ENCODE data around the gene FAM222A. TPM values are rescaled to one million over a fixed set of nuclear protein-coding genes. Genes with fewer than 3 reads are reported as not detected.

The FAM222A gene
- total and polyA plus RNA-seq, 2 of the 4 experiments (the other 2 are of a cell fraction): under 0.01 to 0.32 TPM

DNA sequence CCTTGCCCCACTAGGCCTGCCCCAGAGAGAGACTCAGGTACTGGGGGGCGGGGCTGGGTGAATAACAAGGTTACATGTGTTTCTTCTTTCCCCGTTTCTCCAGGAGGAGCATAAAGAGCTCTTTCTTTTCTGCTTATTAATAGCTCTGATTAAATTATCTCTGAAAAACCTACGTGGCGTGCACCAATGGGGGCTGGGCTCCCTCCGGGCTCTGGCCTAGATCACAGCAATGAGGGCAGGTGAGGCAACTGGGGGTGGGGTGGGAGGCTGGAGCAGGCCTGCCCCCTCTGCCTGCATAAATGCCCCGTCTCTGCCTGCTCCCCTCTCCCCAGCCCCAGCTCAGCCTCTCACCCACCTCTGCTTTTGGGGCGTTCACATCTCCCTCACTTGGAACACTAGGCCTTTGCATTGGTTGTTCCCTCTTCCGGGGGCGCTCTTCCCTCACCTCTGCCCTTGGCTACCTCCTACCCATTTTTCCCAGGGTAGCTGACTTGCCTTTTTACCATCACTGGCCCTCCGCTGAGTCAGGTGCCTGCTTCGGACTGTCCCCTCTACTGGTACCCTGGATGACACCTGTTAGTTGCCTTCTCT is 4.1 kb upstream of the FAM222A start:
- H3K9ac ChIP-seq (ENCODE audit: low read depth, low read length): no peak overlapping the region
- DNase-seq (no peak), ATAC-seq (ENCODE audit: low read depth) (no peak)
- H2AK5ac ChIP-seq (ENCODE audit: low read depth, low read length): no peak overlapping the region
- no peak overlapping the region for H2BK120ac ChIP-seq (ENCODE audit: low read depth, low read length)
- H3K18ac ChIP-seq (ENCODE audit: low read depth, low read length): no peak overlapping the region
- no peak overlapping the region for H3K23ac ChIP-seq (ENCODE audit: low read depth, low read length)
- no TSS peak for BruUV-seq (replicated peaks)
- no peak overlapping the region for H2AFZ ChIP-seq (replicated peaks; ENCODE audit: low read length, poor library complexity)
- no peaks in the 10 kb centered on the region for H3K79me1 ChIP-seq (ENCODE audit: low read depth in 1 of 2, low read length in 2 of 2)
- no peak overlapping the region for H2AK9ac ChIP-seq (replicated peaks; ENCODE audit: low read depth, low read length, poor library complexity)
- no peaks in the 10 kb centered on the region for H3K9me3 ChIP-seq (ENCODE audit: control insufficient read depth, insufficient read depth, low read length)
- 55% methylated on average over 4 of the region's 11 CpGs; no CpG with 5 or more reads in 1 of the 2 experiments for WGBS, 2 experiments (ENCODE audit: extremely low coverage in 2 of 2, insufficient read length in 1 of 2)
- H4K5ac ChIP-seq (ENCODE audit: low read depth, low read length): no peak overlapping the region
- H3K9me1 ChIP-seq (ENCODE audit: insufficient read depth, low read length): no peaks in the 10 kb centered on the region
- H3K56ac ChIP-seq (ENCODE audit: extremely low read depth, insufficient read depth, low read length): no peak overlapping the region
- no peak overlapping the region for H3K4me2 ChIP-seq (ENCODE audit: low read depth, low read length)
- no peak overlapping the region for H2BK5ac ChIP-seq (ENCODE audit: low read depth, low read length, poor library complexity, severe bottlenecking)
- H3K4me1 ChIP-seq (ENCODE audit: control insufficient read depth, insufficient read depth, low read length): no peaks in the 10 kb centered on the region
- no peak overlapping the region for H3K27ac ChIP-seq (ENCODE audit: insufficient read depth, low read length)
- peaks cover 35% of the 10 kb centered on the region for H3K27me3 ChIP-seq (ENCODE audit: control insufficient read depth, insufficient read depth, low read length)
- H3K4ac ChIP-seq (ENCODE audit: low read depth, low read length): no peak overlapping the region
- H3K4me3 ChIP-seq (ENCODE audit: insufficient read depth, low read depth, low read length): no peak overlapping the region
- dilution Hi-C loops (cut with HindIII; ENCODE audit: low sequenced_read_pairs, unreplicated experiment) (no loop called here), in situ Hi-C loops (cut with MboI; ENCODE audit: low sequenced_read_pairs) (no loop called here), intact Hi-C loops (cut with micrococcal nuclease) (no loop called here)
- no peaks in the 10 kb centered on the region for H3K36me3 ChIP-seq (ENCODE audit: control insufficient read depth, insufficient read depth, low read length)
- TF ChIP-seq NFE2L2 (IDR thresholded peaks at IDR 0.05; ENCODE audit: low read depth, low read length) (no peak), POLR2A (IDR thresholded peaks at IDR 0.05; ENCODE audit: low read depth, low read length) (no peak), MAFK (IDR thresholded peaks at IDR 0.05; ENCODE audit: low read depth, low read length) (no peak), RFX5 (IDR thresholded peaks at IDR 0.05; ENCODE audit: low read depth, low read length) (no peak), SMC3 (IDR thresholded peaks at IDR 0.05; ENCODE audit: low read depth, low read length) (no peak), CHD1 (IDR thresholded peaks at IDR 0.05; ENCODE audit: low read depth, low read length) (no peak), BHLHE40 (IDR thresholded peaks at IDR 0.05; ENCODE audit: low read depth, low read length) (no peak), RCOR1 (IDR thresholded peaks at IDR 0.05; ENCODE audit: insufficient replicate concordance, low read length) (no peak), MAZ (IDR thresholded peaks at IDR 0.05; ENCODE audit: borderline replicate concordance, low read depth, low read length) (no peak), CEBPB (IDR thresholded peaks at IDR 0.05; ENCODE audit: low read depth, low read length) (no peak), RAD21 (IDR thresholded peaks at IDR 0.05; ENCODE audit: low read length) (no peak)
- TF ChIP-seq, protein P1, sequence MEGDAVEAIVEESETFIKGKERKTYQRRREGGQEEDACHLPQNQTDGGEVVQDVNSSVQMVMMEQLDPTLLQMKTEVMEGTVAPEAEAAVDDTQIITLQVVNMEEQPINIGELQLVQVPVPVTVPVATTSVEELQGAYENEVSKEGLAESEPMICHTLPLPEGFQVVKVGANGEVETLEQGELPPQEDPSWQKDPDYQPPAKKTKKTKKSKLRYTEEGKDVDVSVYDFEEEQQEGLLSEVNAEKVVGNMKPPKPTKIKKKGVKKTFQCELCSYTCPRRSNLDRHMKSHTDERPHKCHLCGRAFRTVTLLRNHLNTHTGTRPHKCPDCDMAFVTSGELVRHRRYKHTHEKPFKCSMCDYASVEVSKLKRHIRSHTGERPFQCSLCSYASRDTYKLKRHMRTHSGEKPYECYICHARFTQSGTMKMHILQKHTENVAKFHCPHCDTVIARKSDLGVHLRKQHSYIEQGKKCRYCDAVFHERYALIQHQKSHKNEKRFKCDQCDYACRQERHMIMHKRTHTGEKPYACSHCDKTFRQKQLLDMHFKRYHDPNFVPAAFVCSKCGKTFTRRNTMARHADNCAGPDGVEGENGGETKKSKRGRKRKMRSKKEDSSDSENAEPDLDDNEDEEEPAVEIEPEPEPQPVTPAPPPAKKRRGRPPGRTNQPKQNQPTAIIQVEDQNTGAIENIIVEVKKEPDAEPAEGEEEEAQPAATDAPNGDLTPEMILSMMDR (conservative IDR thresholded peaks at IDR 0.05; ENCODE audit: low read depth, low read length): no peak
- TF ChIP-seq, protein P2, sequence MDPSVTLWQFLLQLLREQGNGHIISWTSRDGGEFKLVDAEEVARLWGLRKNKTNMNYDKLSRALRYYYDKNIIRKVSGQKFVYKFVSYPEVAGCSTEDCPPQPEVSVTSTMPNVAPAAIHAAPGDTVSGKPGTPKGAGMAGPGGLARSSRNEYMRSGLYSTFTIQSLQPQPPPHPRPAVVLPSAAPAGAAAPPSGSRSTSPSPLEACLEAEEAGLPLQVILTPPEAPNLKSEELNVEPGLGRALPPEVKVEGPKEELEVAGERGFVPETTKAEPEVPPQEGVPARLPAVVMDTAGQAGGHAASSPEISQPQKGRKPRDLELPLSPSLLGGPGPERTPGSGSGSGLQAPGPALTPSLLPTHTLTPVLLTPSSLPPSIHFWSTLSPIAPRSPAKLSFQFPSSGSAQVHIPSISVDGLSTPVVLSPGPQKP (IDR thresholded peaks at IDR 0.05; ENCODE audit: borderline replicate concordance, low read depth, low read length): no peak
- TF ChIP-seq, protein P3, sequence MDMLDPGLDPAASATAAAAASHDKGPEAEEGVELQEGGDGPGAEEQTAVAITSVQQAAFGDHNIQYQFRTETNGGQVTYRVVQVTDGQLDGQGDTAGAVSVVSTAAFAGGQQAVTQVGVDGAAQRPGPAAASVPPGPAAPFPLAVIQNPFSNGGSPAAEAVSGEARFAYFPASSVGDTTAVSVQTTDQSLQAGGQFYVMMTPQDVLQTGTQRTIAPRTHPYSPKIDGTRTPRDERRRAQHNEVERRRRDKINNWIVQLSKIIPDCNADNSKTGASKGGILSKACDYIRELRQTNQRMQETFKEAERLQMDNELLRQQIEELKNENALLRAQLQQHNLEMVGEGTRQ (IDR thresholded peaks at IDR 0.05; ENCODE audit: low read depth, low read length): no peak
- CTCF ChIA-PET: no interaction called here
- no peaks in the 10 kb centered on the region; the same call in 1 of the 2 replicates for H4K20me1 ChIP-seq (ENCODE audit: insufficient read depth, low read length)
- POLR2A ChIA-PET (ENCODE audit: unreplicated experiment): no interaction called here
- no peak overlapping the region for H4K91ac ChIP-seq (ENCODE audit: insufficient read depth, low read depth, low read length)
- H2BK15ac ChIP-seq (ENCODE audit: low read depth, low read length): no peak overlapping the region
- H3K14ac ChIP-seq (replicated peaks; ENCODE audit: low read depth, low read length): no peak overlapping the region
- H2BK20ac ChIP-seq (ENCODE audit: low read depth, low read length): no peak overlapping the region
- H4K8ac ChIP-seq (ENCODE audit: low read depth in 2 of 2, low read length in 2 of 2): no peak overlapping the region
